GM21515 (cell line): Measurements from ENCODE around the gene MSANTD7.
"Not testable (repeated sequence)": the region's sequence is repeated elsewhere in the genome, so short reads cannot be mapped to it uniquely, and the experiment has no call there.

Experiments used
- ATAC-seq: cut with Tn5 transposase; IDR thresholded peaks from one replicate; pipeline ENCODE4 v1.9.1; 2021; ENCODE audit not compliant: unreplicated experiment

Gene MSANTD7, protein sequence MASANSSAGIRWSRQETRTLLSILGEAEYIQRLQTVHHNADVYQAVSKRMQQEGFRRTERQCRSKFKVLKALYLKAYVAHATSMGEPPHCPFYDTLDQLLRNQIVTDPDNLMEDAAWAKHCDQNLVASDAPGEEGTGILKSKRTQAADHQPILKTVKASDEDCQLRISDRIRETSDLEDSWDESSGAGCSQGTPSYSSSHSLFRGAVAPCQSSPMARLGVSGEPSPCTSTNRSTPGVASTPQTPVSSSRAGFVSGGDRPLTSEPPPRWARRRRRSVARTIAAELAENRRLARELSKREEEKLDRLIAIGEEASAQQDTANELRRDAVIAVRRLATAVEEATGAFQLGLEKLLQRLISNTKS

DNA sequence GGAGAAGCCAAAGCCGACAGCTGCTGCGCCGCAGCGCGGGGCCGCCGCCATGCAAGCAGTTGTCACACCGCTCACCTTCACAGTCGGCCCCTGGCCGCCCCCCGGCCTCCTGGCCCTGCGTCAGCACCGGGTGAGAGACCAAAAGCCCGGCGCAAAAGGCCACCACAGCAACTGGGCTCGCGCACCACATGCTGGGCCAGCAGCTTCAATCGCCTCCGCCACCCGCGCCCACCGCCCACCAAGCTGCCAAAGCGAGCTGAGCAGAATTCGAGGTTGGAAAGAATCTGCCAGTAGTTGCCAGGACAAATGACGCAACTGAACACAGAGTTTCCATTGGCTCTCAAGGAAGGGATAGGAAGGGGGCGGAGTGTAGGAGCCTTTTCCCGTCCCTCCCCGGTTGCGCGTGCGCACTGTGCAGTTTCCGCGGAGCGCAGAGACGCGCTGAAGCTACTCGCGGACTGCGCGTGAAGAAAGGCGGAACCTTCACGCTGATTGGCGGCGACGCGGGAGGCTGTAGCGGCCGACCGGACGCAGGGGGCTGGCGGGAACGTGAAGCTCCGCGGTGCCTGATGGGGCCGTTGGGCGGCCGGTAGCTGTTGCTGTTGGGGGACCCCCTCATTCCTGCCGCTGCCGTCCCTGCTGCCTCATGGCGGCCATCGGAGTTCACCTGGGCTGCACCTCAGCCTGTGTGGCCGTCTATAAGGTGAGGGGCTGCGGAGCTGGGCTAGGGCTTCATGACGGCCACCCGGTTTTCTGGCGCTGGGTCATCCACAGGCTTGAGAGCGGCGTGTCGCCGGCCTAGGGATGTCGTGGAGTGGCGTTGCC is at the start of gene MSANTD7, which contains the start of the genes CDNF and HSPA14:
TSS of gene MSANTD7 (plus strand) at position 550 of the 825 bp plus-strand sequence. CDS start 3,979 bp downstream, outside the sequence.
TSS of gene CDNF (minus strand) at position 281 of the 825 bp plus-strand sequence. CDS start at position 190, 91 bp downstream.
TSS of gene HSPA14 (plus strand) at position 550 of the 825 bp plus-strand sequence. CDS start at position 647, 97 bp downstream.
- ATAC-seq, result peak; percentile 91

DNA sequence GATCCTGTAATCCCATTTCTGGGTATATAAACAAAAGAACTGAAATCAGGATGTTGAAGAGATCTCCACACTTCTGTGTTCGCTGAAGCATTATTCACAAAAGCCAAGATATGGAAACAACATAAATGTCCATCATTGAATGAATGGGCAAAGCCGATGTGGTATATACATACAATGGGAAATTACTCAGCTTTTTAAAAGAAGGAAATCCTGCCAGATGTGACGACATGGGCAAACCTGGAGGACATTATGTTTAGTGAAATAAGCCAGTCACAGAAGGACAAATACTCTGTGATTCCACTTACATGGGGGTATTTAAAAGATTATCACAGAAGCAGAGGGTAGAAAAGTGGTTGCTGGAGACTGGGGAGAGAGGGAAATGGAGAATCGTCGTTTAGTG is 39.5 kb upstream of the MSANTD7 start:
- ATAC-seq, result no peak

DNA sequence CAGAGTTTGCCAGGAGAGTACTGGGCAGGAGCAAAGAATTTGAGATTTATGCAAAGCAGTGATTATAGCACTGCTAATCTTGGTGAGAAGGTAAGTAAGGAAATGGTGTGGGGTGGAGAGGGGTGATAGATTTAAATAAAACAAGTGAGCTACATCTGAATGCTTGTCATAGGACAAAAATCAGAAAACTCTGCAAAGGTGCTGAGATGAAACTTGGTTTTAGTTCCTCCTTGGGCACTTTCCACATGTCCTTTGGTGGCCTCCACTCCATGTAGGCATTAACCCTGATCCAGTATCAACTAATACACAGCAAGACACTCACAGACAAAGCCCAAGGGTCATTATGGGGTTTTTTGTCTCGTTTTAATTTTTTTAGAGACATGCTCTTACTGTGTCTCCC is 37.7 kb upstream of the MSANTD7 start:
- ATAC-seq, result no peak

DNA sequence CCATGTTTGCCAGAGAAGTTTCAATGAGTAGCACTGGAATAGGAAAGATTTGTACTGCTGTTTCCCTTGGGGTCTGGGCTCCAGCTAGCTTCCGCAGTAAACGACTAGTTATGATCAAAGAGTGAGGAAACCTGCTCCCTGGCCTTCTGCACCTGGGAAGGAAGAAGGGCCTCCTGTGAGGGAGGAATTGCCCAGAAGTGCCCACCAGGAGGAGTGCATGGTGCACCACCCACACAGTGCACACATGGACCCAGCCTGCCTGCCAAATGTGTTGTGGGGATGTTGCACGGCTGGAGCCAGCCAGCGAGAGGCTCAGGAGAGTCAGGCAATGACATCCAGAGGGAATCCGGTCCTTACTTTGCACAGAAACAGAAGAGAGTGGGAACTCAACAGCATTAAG is 36.4 kb upstream of the MSANTD7 start:
- ATAC-seq, result no peak

DNA sequence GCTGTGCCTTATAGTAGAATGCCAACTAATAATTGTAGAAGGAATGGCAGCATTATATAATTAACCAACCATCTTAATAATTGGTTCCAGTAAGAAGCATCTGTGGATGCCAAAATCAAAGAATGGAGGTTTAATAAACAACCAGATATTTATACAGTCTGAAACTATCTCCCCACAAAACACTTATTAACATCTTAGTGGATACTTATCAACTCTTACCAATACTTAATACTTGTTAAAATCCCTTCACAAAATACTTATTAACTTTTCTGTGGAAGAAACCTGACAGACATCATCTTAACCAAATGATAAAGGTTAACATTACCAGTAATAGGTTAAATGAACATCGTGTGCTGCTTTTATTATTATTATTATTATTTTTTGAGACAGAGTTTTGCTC is 34.3 kb upstream of the MSANTD7 start:
- ATAC-seq, result no peak

DNA sequence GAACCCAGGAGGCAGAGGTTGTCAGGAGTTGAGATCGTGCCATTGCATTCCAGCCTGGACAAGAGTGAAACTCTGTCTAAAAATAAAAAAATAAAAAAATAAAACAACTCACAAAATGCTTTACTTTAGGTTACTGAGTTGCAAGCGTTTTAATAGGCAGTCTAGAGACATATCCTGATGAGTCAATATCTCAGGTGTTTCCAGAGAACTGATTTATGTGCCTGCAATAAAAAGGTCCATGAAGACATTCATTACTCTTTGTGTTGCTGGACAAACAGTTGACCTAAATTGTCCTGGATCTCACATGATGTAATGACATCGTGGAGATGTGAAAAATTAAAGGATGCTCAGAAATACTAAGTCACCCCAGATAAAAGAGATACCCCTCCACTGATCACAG is 31.8 kb upstream of the MSANTD7 start:
- ATAC-seq, result no peak

DNA sequence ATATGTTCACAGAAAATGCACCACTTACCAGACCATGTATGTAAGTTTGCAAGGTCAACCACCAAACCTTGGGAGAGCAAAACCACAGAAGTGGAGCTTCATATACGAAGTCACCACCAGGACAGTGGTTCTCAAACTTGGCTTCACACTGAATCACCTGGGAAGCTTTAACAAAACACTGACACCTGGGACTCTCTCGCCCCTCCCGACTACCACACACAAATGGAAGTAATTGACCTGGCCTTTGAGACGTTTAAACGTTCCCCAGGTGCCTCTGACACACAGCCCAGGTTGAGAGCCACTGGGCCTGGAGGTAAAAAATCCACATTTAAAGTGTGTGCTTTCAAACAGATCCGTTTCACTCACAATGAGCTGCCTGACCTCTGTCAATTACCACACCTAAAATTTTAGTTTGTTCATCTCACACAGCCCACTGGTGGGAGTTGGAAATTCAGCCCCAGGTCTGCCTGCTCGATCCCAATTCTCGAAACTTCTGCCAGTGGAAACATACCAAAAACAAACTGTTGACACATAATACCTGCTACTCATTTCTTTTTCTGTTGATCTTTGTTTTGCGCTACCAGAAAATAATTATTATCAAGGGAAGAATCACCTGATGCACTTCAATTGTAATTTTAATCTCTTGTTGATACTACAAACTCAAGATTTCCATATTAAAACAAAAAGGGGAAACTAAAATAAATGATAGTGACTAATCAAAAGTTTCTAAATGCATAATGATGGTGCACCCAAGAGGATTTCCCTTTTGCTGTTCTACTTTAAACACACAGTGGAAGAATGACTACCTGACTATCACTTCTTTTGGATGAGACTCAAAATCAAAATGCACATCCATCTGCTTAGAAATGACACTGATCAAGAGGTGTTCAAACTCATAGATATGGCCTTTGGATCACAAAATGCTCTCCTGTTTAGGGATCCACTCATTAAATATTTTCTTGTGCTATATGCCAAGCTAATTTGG is 26.8 kb upstream of the MSANTD7 start:
- no peak for ATAC-seq

DNA sequence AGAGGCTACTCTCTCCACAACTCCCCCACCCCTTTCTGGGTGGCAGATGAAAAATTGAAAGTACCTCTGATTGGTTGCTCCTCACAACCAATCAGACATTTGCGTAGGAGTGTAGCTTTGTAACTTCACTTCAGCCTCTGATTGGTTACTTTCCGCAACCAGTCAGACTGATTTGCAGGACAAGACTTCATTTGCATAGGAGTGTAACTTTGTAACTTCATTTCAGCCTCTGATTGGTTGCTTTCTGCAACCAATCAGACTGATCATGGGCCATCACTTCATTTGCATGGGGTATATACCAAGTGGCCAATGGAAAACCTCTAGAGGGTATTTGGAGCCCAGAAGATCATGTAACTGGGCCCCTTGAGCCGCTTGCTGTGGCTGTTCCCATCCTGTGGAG is 25.8 kb upstream of the MSANTD7 start:
- no peak for ATAC-seq

DNA sequence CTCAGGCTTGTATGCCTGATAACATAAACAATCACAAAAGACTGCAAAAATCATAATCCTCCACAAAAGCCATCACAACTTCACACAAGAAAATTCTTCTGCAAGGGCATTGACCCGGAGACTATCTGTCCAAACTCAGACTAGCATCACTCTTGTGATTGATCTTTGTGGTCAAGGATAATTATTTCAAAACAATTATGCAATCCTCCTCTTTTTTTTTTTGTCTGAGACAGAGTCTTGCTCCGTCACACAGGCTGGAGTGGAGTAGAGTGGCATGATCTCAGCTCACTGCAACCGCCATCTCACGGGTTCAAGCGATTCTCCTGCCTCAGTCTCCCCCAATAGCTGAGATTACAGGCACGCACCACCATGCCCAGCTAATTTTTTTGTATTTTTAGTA is 22.4 kb upstream of the MSANTD7 start:
- ATAC-seq, result no peak

DNA sequence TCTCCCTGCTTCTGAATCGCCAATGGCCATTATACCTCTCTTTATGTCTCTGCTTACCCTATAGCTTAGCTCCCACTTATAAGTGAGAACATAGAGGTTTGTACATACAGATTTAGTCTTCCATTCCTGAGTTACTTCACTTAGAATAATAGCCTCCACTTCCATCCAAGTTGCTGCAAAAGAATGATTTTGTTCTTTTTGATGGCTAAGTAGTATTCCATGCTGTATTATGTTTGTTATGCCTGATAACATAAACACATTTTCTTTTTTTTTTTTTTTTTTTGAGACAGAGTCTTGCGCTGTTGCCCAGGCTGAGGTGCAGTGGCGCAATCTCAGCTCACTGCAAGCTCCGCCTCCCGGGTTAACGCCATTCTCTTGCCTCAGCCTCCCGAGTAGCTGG is 21.4 kb upstream of the MSANTD7 start:
- not testable (repeated sequence) for ATAC-seq

DNA sequence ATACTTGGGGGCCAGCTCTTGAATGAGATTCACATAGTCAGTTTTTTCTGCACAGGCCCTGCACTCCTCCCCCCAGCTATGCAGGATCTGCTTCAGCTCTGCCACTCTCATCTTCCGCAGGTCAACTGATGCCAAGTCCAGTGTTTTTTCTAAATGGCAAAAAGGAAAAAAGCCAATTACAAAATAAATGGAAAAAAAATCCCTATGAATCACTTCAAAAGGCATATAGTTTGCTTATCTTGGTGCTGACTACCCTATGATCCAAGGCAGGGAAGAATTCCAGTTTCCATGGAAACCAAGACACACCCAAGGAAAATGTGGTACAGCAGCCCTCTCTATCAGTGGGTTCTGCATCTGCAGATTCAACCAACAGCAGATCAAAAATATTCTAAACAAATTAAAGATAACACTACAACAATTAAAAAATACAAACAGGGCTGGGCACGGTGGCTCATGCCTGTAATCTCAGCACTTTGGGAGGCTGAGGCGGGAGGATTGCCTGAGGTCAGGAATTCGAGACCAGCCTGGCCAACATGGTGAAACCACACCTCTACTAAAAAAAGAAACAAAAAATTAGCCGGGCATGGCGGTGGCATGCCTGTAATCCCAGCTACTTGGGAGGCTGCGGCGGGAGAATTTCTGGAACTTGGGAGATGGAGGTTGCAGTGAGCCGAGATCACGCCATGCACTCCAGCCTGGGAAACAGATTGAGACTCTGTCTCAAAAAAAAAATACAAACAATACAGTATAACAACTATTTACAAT is 17.9 kb upstream of the MSANTD7 start:
- no peak for ATAC-seq

DNA sequence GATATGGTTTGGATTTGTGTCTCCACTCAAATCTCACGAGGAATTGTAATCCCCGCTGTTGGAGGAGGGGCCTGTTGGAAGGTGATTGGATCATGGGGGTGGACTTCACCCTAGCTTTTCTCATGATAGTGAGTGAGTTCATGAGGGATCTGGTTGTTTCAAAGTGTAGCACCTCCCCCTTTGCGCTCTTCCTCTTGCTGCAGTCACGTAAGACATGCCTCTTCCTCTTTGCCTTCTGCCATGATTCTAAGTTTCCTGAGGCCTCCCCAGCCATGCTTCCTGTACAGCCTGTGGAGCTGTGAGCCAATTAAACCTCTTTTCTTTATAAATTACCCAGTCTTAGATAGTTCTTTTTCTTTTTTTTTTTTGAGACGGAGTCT is 17.3 kb upstream of the MSANTD7 start:
- no peak for ATAC-seq

DNA sequence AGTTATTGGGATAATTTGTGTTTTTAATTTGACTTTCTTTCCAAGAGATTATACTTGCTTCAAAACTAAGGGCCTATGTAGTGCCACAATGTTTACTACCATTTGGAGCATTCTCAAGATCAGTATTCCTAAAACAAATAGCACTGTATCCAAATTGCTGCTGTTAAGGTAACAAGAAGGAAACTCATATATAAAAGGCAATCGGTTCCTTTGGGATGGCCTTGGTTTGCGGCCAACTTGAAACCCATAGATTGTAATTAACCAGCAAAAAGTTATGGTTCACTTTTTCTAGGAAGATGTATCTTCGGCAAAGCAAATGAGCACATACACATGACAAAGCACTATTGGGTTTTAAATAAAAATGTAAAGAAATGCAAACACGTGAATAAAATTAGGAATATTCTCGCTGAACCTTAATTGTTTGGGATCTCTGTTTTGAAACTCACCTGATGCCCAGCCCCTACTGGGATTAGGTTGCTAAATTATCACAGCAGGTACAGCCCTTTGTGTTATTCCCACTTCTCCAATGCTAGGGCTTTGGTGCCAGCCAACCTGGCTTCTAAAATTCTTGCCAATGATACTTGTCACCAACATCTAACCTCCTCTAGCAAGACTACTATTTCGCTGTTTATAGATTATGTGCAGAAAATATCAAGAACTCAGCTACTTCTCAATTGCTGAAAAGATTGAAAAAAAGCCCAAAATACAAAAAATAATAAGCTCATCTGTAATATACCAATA is 16.3 kb upstream of the MSANTD7 start:
- ATAC-seq, result no peak

DNA sequence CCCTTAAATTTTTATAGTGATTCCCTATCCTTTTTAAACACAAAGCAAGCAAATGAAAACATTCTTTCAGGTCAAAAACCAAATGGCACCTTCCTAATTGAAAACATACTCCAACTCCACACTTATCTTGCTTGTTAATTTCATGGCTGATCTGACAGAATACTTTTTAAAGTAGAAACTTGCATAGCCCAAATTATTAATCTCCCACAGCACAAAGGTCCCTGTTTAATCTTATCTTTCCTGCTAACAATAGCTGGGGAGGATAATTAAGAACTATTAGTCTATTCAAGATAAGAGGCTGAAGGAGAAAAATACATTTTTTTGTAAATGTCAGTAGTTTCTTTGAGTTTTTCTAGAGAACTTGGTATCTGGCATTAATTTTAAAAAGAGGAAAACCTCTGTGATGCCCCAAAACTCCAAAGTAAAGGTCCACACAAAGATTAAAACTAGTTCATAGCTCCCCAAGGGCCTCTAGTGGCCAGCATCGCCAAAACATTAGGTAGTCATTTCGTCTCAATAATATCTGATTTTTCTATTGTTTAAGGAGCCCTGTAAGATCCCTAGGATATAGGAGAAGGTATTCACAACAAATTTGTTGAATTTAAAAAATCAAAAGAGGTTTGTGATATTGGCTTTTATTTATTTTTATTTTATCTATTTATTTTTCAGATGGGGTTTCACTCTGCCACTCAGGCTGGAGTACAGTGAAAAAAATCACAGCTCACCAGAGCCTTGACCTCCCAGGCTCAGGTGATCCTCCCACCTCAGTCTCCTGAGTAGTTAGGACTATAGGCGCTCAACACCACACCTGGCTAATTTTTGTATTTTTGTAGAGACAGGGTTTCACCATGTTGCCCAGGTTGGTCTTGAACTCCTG is 15.0 kb upstream of the MSANTD7 start:
- ATAC-seq, result no peak

DNA sequence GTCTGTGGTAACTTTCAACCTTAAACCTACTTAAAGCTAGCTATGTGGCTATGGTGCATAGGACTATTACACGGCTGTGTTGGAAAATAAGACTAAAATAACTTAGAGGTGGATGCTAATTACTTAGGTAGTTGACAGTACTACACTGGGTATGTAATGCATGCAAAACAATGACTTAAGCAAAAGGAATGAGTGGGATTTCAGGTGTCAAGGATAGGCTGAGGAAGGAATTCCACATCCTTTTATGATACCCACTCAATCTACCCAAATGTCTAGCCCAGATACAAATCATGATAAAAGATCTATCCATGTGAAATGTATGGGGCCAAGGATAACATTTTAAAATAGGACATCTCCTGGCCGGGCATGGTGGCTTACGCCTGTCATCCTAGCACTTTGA is 14.1 kb upstream of the MSANTD7 start:
- ATAC-seq, result no peak

DNA sequence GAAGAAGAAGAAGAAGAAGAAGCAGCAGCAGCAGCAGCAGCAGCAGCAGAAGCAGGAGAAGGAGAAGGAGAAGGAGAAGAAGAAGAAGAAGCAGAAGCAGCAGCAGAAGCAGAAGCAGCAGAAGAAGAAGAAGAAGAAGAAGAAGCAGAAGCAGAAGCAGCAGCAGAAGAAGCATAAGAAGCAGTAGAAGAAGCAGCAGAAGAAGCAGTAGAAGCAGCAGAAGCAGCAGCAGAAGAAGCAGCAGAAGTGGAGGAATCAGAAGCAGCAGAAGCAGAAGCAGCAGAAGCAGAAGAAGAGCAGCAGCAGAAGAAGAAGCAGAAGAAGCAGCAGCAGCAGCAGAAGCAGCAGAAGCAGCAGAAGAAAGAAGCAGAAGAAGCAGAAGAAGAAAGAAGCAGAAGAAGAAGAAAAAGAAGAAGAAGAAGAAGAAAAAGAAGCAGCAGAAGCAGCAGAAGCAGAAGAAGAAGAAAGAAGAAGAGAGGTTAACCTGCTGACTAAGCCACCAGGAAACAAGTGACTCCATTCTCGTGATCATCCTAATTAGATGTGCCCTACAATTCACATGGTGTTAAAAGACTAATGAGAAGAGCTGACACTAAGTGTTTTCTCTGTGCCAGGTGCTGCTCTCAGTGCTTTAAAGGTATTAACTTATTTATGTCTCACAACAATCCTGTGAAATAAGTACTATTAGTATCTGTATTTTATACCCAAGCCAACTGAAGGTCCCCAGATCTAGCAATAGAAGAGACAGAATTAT is 11.9 kb upstream of the MSANTD7 start:
- ATAC-seq, result no peak

DNA sequence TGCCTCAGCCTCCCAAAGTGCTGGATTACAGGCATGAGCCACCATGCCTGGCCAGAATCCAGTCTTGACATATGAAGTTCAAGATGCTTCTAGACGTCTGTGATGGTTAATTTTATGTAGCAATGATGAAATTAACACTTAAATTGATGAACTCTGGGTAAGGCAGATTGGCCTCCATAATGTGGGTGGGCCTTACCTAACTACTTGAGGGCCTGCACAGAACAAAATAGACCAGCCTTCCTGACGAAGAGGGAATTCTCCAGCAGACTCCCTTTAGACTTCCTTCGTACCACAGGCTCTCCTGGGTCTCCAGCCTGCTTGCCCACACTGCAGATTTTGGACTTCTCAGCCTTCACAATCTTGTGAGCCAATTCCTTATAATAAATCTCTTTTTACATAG is 5.0 kb upstream of the MSANTD7 start:
- ATAC-seq, result no peak

DNA sequence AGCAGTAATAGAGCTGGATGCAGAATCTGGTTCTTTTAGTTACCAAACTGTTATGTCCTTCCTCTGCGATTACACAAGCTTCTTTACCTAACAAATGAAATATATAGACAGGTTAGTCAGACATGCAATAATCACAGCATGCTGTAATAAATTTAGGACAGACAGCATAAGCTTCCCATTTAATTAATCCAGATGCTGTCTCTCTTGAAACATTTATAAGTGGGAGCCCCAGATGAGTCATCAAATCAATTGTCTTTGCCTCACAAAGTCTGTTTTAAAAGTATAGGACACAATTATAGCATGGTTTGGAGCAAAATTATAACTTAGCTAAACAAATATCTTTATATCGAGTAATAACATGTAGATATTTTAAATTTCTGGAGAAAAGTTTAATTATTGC is 1.9 kb upstream of the MSANTD7 start:
- no peak for ATAC-seq
